Mesendoderm (in vitro differentiated cells): ENCODE measurements around the gene SMPD3.

Source experiments
- DNase-seq: peaks from one replicate; pipeline ENCODE4 v3.0.0; 2013
- H2AK5ac ChIP-seq: 2 replicates; pipeline ENCODE4 v1.6.1; 2013; ENCODE audit warnings: low read length, inconsistent platforms
- H2BK120ac ChIP-seq: 2 replicates; pipeline ENCODE4 v1.6.1; 2013; ENCODE audit warnings: low read depth, mild to moderate bottlenecking, low read length, moderate library complexity, mixed read lengths
- H2BK15ac ChIP-seq: replicated peaks from 2 replicates; pipeline ENCODE4 v1.6.1; 2013; ENCODE audit warnings: low read depth, mild to moderate bottlenecking, moderate library complexity
- H2BK5ac ChIP-seq: 2 replicates; pipeline ENCODE4 v1.6.1; 2013; ENCODE audit warnings: low read length, inconsistent platforms
- H3K18ac ChIP-seq: 2 replicates; pipeline ENCODE4 v1.6.1; 2013; ENCODE audit warnings: mild to moderate bottlenecking, low read length, mixed read lengths
- H3K23ac ChIP-seq: one replicate; pipeline ENCODE4 v1.6.1; 2013; ENCODE audit warnings: low read length
- H3K27ac ChIP-seq: 2 replicates; pipeline ENCODE4 v1.5.1; 2013; ENCODE audit warnings: low read depth, mild to moderate bottlenecking, inconsistent platforms, low read length, moderate library complexity
- H3K27me3 ChIP-seq: 2 replicates; pipeline ENCODE4 v1.6.1; 2013; ENCODE audit warnings: low read length, control low read depth, mild to moderate bottlenecking, inconsistent platforms; ENCODE audit not compliant: insufficient read depth, poor library complexity
- H3K36me3 ChIP-seq: 2 replicates; pipeline ENCODE4 v1.6.1; 2013; ENCODE audit warnings: low read length, inconsistent platforms; ENCODE audit not compliant: control insufficient read depth, insufficient read depth
- H3K4ac ChIP-seq: one replicate; pipeline ENCODE4 v1.6.1; 2013; ENCODE audit warnings: low read depth, mild to moderate bottlenecking, low read length, moderate library complexity
- H3K4me1 ChIP-seq: 2 replicates; pipeline ENCODE4 v1.6.1; 2013; ENCODE audit warnings: low read depth, low read length, inconsistent platforms; ENCODE audit not compliant: control insufficient read depth
- H3K4me2 ChIP-seq: 2 replicates; pipeline ENCODE4 v1.6.1; 2013; ENCODE audit warnings: low read length
- H3K4me3 ChIP-seq: 2 replicates; pipeline ENCODE4 v1.5.1; 2013; ENCODE audit warnings: mild to moderate bottlenecking, low read length
- H3K56ac ChIP-seq: one replicate; pipeline ENCODE4 v1.6.1; 2013; ENCODE audit warnings: low read length
- H3K79me1 ChIP-seq: 2 replicates; pipeline ENCODE4 v1.6.1; 2013; ENCODE audit warnings: low read length, inconsistent platforms
- H3K79me2 ChIP-seq: 2 replicates; pipeline ENCODE4 v1.6.1; 2013; ENCODE audit warnings: mild to moderate bottlenecking, low read length; ENCODE audit not compliant: control insufficient read depth, insufficient read depth
- H3K9ac ChIP-seq: 2 replicates; pipeline ENCODE4 v1.6.1; 2013; ENCODE audit warnings: low read length, inconsistent platforms
- H4K5ac ChIP-seq: one replicate; pipeline ENCODE4 v1.6.1; 2013; ENCODE audit warnings: low read length
- H4K8ac ChIP-seq: one replicate; pipeline ENCODE4 v1.6.1; 2013; ENCODE audit warnings: low read depth, mild to moderate bottlenecking, control low read depth, low read length, moderate library complexity
- WGBS: extraction: QIAGEN DNeasy Blood & Tissue Kit; methylation state at CpG from one replicate; pipeline ENCODE4 v1.1.7; 2013; ENCODE audit warnings: low lambda C conversion rate, missing lambda C conversion rate; ENCODE audit not compliant: insufficient coverage; ENCODE audit errors: extremely low coverage; 5-methylcytosine and 5-hydroxymethylcytosine counted together

Gene SMPD3

GRCh38 chr16:68374246-68374805, 74.0 kb downstream of the SMPD3 start:
- H3K23ac ChIP-seq, result no peak overlapping the region
- H3K27ac ChIP-seq, result no peak overlapping the region
- H2BK120ac ChIP-seq, result no peak overlapping the region
- H3K4me3 ChIP-seq, result no peak overlapping the region
- no peak overlapping the region for H2BK5ac ChIP-seq
- H2AK5ac ChIP-seq, result no peak overlapping the region
- WGBS, result no CpG with 5 or more reads among the region's 10 CpGs
- no peak overlapping the region for H3K9ac ChIP-seq
- no peak overlapping the region for H2BK15ac ChIP-seq
- DNase-seq, result no peak
- H3K4me2 ChIP-seq, result no peak overlapping the region
- no peak overlapping the region for H3K4ac ChIP-seq
- no peak overlapping the region for H4K5ac ChIP-seq
- H3K36me3 ChIP-seq, result no peaks in the 10 kb centered on the region
- no peaks in the 10 kb centered on the region for H3K79me1 ChIP-seq
- no peaks in the 10 kb centered on the region for H3K27me3 ChIP-seq
- no peak overlapping the region for H3K18ac ChIP-seq
- H3K56ac ChIP-seq, result no peak overlapping the region
- no peaks in the 10 kb centered on the region for H3K4me1 ChIP-seq
- H4K8ac ChIP-seq, result no peak overlapping the region
- H3K79me2 ChIP-seq, result no peaks in the 10 kb centered on the region

- no peaks in the 10 kb centered on the region for H3K36me3 ChIP-seq
- H3K79me1 ChIP-seq, result no peaks in the 10 kb centered on the region
- H3K9ac ChIP-seq, result no peak overlapping the region
- H2BK15ac ChIP-seq, result no peak overlapping the region
- no peak overlapping the region for H3K4me2 ChIP-seq
- H3K56ac ChIP-seq, result no peak overlapping the region
- H3K4ac ChIP-seq, result no peak overlapping the region
- no peak overlapping the region for H4K5ac ChIP-seq
- no peaks in the 10 kb centered on the region for H3K79me2 ChIP-seq
- H3K18ac ChIP-seq, result no peak overlapping the region
- H3K4me1 ChIP-seq, result no peaks in the 10 kb centered on the region
- no peak overlapping the region for H2BK5ac ChIP-seq
- H3K27ac ChIP-seq, result no peak overlapping the region
- H3K27me3 ChIP-seq, result no peaks in the 10 kb centered on the region
- H3K23ac ChIP-seq, result no peak overlapping the region
- no peak overlapping the region for H3K4me3 ChIP-seq
- H4K8ac ChIP-seq, result no peak overlapping the region
- no peak overlapping the region for H2AK5ac ChIP-seq
- no peak for DNase-seq
- WGBS, result no CpG with 5 or more reads among the region's 18 CpGs
- no peak overlapping the region for H2BK120ac ChIP-seq
Observed at GRCh38 chr16:68373528-68374245, 74.6 kb downstream of the SMPD3 start.

- Histone ChIP-seq H4K8ac (no peak overlapping the region), H2BK120ac (no peak overlapping the region), H2BK5ac (no peak overlapping the region), H3K27ac (no peak overlapping the region), H3K36me3 (no peaks in the 10 kb centered on the region), H3K27me3 (no peaks in the 10 kb centered on the region), H4K5ac (no peak overlapping the region), H3K4ac (no peak overlapping the region), H3K79me2 (no peaks in the 10 kb centered on the region), H3K4me2 (no peak overlapping the region), H3K18ac (no peak overlapping the region), H3K56ac (no peak overlapping the region), H3K4me3 (no peak overlapping the region), H2AK5ac (no peak overlapping the region), H3K4me1 (no peaks in the 10 kb centered on the region), H3K23ac (no peak overlapping the region), H2BK15ac (no peak overlapping the region), H3K79me1 (no peaks in the 10 kb centered on the region), H3K9ac (no peak overlapping the region)
- DNase-seq, result no peak
- WGBS, result no CpG with 5 or more reads among the region's 8 CpGs
Observed at GRCh38 chr16:68372806-68373205, 75.5 kb downstream of the SMPD3 start.

- WGBS, result no CpG with 5 or more reads among the region's 3 CpGs
- DNase-seq, result no peak
- no peak overlapping the region for H3K9ac ChIP-seq
Observed at GRCh38 chr16:68372381-68372720, 76.0 kb downstream of the SMPD3 start.

GRCh38 chr16:68371706-68372380, 76.5 kb downstream of the SMPD3 start:
- no peak overlapping the region for H2AK5ac ChIP-seq
- no peaks in the 10 kb centered on the region for H3K27me3 ChIP-seq
- no peak overlapping the region for H4K5ac ChIP-seq
- H3K9ac ChIP-seq, result no peak overlapping the region
- no peak overlapping the region for H3K27ac ChIP-seq
- H4K8ac ChIP-seq, result no peak overlapping the region
- H3K4me2 ChIP-seq, result no peak overlapping the region
- no peak overlapping the region for H3K18ac ChIP-seq
- no peaks in the 10 kb centered on the region for H3K36me3 ChIP-seq
- no peak overlapping the region for H3K4me3 ChIP-seq
- no peak overlapping the region for H2BK120ac ChIP-seq
- H3K79me2 ChIP-seq, result no peaks in the 10 kb centered on the region
- no peak overlapping the region for H2BK15ac ChIP-seq
- no peak for DNase-seq
- WGBS, result no CpG with 5 or more reads among the region's 40 CpGs
- H3K56ac ChIP-seq, result no peak overlapping the region
- no peaks in the 10 kb centered on the region for H3K4me1 ChIP-seq
- no peak overlapping the region for H3K23ac ChIP-seq
- no peaks in the 10 kb centered on the region for H3K79me1 ChIP-seq
- no peak overlapping the region for H2BK5ac ChIP-seq
- H3K4ac ChIP-seq, result no peak overlapping the region

More at GRCh38 chr16:68372381-68372720, 76.0 kb downstream of the SMPD3 start:
- Histone ChIP-seq H4K5ac (no peak overlapping the region), H2BK15ac (no peak overlapping the region), H2BK120ac (no peak overlapping the region), H3K79me1 (no peaks in the 10 kb centered on the region), H2BK5ac (no peak overlapping the region), H3K36me3 (no peaks in the 10 kb centered on the region), H3K27me3 (no peaks in the 10 kb centered on the region), H3K4me3 (no peak overlapping the region), H3K27ac (no peak overlapping the region), H3K56ac (no peak overlapping the region), H3K79me2 (no peaks in the 10 kb centered on the region), H3K18ac (no peak overlapping the region), H3K4ac (no peak overlapping the region), H4K8ac (no peak overlapping the region), H2AK5ac (no peak overlapping the region), H3K23ac (no peak overlapping the region), H3K4me2 (no peak overlapping the region), H3K4me1 (no peaks in the 10 kb centered on the region)
